Measurements from ENCODE around the gene SMURF2. TPM values are rescaled to one million over a fixed set of nuclear protein-coding genes. Genes with fewer than 3 reads are reported as not detected.

SMURF2 gene
- total RNA-seq, 1 donor from 2014 or later: 44.9 TPM

DNA sequence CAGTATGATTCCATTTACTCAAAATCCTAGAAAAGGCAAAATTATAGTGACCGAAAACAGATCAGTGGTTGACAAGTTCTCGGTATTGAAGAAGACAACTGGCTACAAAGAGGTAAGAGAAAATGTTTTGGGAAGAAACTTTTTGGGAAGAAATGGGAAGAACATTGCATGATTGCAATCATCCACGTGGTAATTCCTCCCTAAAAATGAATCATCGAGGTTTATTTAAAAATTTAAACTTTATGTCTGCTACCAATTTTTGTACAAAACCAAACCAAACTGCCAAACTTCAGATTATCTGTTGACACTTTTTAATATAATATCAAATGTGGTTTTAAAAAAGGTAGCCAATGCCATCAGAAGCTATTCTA, 8.1 kb downstream of the SMURF2 start:
- no peak for ATAC-seq
- no peaks in the 10 kb centered on the region for H3K36me3 ChIP-seq
- no peaks in the 10 kb centered on the region for H3K27me3 ChIP-seq
- no peaks in the 10 kb centered on the region for H3K9me3 ChIP-seq
- no peak for TF ChIP-seq CTCF (IDR thresholded peaks at IDR 0.05)
- intact Hi-C loops (cut with DNase I): no loop called here
- no peak overlapping the region for H3K4me3 ChIP-seq
- DNase-seq: no peak
- H3K4me1 ChIP-seq: peaks cover 37% of the 10 kb centered on the region
- no peak overlapping the region for H3K27ac ChIP-seq

GRCh38 chr17:64653325-64653984, 8.7 kb downstream of the SMURF2 start:
- H3K36me3 ChIP-seq: no peaks in the 10 kb centered on the region
- no peak for DNase-seq
- intact Hi-C loops (cut with DNase I): no loop called here
- H3K27ac ChIP-seq: no peak overlapping the region
- H3K4me1 ChIP-seq: peaks cover 32% of the 10 kb centered on the region
- ATAC-seq: no peak
- H3K4me3 ChIP-seq: no peak overlapping the region
- no peaks in the 10 kb centered on the region for H3K27me3 ChIP-seq
- no peaks in the 10 kb centered on the region for H3K9me3 ChIP-seq
- TF ChIP-seq CTCF (IDR thresholded peaks at IDR 0.05): no peak

DNA sequence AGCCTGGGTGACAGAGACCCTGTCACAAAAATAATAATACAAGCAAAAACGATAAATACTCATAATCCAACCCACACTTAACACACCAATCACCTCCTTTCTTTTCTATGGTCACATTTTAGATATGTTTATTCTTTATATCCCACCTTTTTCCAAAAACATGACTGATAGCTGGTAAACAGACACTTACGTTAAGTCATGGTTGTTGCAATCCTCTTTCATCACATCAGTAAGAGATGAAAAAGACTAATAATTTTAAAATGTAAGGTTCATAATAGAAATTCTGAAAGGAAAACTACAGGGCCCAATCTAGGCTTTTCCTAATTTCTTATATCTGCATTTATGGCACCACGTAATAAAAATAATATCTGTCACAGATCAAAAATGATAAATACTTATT, 10.2 kb downstream of the SMURF2 start:
- no peak for TF ChIP-seq CTCF (IDR thresholded peaks at IDR 0.05)
- H3K9me3 ChIP-seq: no peaks in the 10 kb centered on the region
- H3K36me3 ChIP-seq: peaks cover 7% of the 10 kb centered on the region
- H3K4me1 ChIP-seq: peaks cover 17% of the 10 kb centered on the region
- DNase-seq: no peak
- intact Hi-C loops (cut with DNase I): no loop called here
- no peak for ATAC-seq
- H3K4me3 ChIP-seq: no peak overlapping the region
- H3K27ac ChIP-seq: no peak overlapping the region
- no peaks in the 10 kb centered on the region for H3K27me3 ChIP-seq

DNA sequence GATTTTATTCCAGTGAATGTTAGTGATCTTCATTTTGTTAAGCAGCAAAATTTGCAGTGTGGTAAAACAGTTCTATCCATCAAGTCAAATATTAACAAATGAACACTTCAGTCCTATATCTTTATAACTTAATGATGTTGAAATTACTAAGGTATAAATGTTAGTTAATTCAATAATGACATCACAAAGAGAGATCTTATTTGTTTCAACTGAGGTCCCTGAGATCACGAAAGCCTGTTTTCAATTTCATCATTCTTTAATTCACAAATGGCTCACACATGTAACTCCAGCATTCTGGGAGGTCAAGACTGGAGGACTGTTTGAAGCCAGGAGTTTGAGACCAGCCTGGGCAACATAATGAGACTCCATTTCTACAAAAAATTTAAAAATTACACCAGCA, 13.9 kb downstream of the SMURF2 start:
- Histone ChIP-seq H3K27ac (no peak overlapping the region), H3K9me3 (no peaks in the 10 kb centered on the region), H3K36me3 (peaks cover 12% of the 10 kb centered on the region), H3K27me3 (no peaks in the 10 kb centered on the region), H3K4me1 (peaks cover 11% of the 10 kb centered on the region), H3K4me3 (no peak overlapping the region)
- ATAC-seq (no peak), DNase-seq (no peak)
- TF ChIP-seq CTCF (IDR thresholded peaks at IDR 0.05): no peak
- intact Hi-C loops (cut with DNase I): no loop called here

- Histone ChIP-seq H3K27ac (no peak overlapping the region), H3K9me3 (no peaks in the 10 kb centered on the region), H3K36me3 (peaks cover 12% of the 10 kb centered on the region), H3K27me3 (no peaks in the 10 kb centered on the region), H3K4me3 (no peak overlapping the region), H3K4me1 (peaks cover 10% of the 10 kb centered on the region)
- intact Hi-C loops (cut with DNase I): no loop called here
- no peak for TF ChIP-seq CTCF (IDR thresholded peaks at IDR 0.05)
- ATAC-seq (no peak), DNase-seq (no peak)
These were observed 14.3 kb downstream of the SMURF2 start for GRCh38 chr17:64647817-64648216.

DNA sequence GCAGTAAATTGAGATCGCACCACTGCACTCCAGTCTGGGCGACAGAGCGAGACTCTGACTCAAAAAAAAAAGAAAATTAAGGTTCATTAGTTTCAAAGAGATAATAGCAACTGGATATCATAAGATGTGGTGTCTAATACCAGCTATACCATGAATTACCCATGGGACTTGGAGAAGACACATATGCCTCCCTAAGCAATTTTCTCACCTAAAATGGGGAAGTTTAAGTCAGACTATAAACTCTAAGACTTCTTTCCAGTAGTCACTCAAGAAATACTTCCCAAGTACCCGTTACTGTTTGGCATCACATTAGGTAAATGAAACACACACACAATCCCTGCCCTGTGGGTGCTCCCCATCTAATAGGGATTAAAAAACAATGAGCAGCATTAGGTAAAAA, 22.6 kb downstream of the SMURF2 start:
- Histone ChIP-seq H3K27me3 (no peaks in the 10 kb centered on the region), H3K9me3 (no peaks in the 10 kb centered on the region), H3K27ac (no peak overlapping the region), H3K4me1 (peaks cover 19% of the 10 kb centered on the region), H3K4me3 (no peak overlapping the region), H3K36me3 (peaks cover 9% of the 10 kb centered on the region)
- intact Hi-C loops (cut with DNase I): no loop called here
- DNase-seq: no peak
- ATAC-seq: no peak
- TF ChIP-seq CTCF (IDR thresholded peaks at IDR 0.05): no peak
